Activated naive CD4-positive, alpha-beta T cell treated with Interleukin-2 at 50 U/mL for 16 hours (primary cell): ENCODE measurements around the gene MED8.

Experiments
- DNase-seq: peaks from one replicate; pipeline ENCODE4 v3.0.0-alpha.2; 2020

MED8 gene

DNA sequence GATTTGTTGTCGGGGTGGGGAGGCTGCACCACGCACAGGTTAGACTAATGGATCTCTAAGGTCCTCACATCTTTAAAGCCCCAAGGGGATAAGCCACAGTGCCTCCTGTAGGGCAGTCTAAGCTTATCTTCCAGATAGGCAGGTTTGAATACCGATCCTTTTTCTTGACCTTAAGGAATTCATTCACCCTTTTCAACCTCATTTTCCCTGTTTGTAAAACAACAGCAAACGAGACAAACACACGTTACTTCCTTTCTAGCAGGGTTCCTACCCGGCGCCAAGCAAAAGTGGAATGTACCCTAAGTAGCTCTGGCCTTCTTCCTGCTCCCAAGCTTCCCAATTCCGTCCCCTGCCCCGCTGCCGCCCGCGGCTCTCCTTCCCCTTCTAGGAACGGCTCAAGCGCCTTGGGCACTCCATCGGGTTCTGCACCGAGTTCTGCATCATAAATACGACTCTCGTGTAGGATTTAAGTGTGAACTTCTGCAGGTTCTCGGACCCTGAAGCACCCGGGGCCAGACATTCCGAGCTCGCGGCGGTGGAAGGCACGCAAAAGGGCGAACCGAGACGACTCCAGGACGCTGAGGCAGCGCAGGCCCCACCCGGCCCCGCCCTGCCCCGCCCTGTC lies 31.4 kb downstream of the MED8 start:
- DNase-seq: peak; percentile 21

DNA sequence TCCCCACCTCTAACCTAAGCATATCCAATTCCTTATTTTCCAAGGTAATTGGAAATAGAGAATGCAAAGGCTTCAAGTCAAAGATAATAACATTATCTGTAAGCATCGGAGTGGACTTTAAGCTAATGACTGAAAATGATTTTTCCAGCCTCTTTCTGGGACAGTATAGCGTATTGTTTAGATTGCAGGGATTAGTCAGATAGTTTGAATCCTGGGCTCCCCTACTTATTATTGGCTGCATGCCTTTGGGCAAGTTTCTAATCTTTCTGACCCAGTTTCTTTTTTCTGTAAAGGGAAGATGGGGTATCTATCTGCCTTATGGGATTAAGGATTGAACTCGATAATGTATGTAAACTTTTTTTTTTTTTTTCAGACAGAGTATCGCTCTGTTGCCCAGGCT lies 32.3 kb downstream of the MED8 start:
- DNase-seq: no peak

DNA sequence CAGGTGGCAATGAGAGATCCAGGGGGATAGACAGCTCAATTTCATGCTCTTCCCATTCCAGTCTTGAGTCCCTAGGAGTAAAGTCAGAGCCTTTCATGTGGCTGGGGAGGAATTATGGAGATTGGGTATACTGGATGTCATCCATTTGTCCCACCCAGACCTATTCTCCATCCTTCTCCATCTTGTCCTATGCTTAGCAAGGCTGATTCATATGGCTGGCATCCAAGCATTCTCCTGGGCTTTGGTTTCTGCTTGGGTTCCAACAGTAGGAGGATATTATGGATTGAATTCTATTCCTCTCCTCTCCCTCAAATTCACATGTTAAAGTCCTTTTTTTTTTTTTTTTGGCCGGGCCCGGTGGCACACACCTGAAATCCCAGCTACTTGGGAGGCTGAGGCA lies 34.7 kb downstream of the MED8 start:
- DNase-seq: no peak

DNA sequence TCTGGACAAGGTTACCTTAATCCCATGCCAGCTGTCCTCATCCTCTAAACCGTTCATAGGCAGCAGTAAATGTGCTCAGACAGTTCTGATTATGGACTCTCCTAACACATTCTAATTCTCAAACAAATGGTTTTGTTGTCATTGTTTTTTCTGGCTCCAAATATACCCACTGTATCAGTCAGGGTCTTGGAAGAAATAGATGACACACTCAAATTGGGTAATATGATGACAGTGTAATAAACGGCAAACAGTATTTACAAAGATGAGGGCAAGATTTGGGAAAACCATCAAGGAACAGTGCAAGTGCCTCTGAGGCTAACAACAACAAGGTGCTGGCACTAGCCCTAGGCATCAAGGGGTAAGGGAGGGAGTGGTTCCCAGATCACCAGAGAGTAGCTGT lies 35.1 kb downstream of the MED8 start:
- no peak for DNase-seq

DNA sequence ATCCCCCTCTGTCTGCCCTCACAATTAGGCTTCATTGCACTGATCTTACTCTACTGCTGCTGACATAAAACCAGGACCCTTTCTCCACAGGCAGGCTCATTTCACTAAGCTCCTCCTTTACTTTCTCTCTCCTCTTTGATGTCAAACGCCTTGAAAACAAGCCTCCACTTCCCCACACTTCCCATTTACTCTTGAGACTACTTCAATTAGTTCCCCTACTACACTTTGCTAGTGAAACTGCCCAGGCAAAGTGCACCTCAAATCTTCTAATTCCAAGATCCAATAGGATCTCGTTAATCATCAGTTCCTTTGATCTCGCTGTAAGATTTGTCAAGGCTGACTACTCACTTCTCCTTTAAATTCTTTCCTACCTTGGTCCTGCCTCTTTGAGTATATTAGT lies 36.7 kb downstream of the MED8 start:
- no peak for DNase-seq

DNA sequence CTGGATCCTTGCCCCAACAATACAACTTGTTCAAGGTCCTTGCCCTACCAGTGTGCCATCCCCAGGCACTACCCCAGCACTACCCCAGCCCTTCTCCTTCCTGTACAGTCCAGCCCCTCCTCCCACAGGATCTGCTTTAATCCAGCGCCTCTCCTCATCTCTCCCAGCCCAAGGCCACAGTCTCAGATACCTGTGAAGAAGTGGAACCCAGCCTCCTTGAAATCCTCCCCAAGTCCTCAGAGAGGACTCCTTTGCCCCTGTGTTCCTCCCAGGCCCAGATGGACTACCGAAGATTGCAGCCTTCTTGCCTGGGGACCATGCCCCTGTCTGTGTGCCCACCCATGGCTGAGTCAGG lies 37.3 kb downstream of the MED8 start:
- no peak for DNase-seq

DNA sequence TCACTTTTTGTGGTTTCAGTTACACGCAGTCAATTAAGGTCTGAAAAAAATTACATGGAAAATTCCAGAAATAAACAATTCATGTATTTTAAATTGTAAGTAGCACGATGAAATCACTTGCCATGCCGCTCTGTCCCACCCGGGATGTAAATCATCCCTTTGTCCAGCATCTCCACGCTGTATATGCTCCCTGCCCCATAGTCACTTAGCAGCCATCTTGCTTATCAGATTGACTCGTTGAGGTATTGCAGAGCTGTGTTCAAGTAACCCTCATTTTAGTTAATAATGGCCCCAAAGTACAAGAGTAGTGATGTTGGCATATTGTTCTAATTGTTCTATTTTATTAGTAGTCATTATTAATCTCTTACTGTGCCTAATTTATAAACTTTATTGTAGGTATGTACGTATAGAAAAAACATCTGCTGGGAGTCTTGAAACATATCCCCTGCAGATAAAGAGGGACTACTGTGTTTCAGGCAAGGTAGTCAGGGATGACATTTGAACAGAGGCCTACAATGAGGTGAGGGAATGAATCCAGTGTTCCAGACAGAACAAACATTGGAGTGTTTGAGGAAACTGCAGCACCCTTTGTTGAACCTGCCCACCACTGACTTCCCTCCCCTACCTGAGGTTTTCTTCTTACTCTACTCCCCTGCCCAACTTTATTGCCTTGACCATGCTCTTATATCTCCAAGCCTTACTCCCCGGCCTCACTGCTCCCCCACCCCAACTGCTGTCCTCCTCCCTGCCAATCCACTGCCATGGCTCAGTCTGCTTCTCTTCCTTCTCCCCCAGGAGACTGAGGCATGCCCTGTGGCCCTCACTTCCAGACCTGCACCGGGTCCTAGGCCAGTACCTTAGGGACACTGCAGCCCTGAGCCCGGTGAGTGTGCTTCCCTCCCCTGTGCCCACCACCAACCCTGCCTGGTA lies 37.9 kb downstream of the MED8 start:
- no peak for DNase-seq

DNA sequence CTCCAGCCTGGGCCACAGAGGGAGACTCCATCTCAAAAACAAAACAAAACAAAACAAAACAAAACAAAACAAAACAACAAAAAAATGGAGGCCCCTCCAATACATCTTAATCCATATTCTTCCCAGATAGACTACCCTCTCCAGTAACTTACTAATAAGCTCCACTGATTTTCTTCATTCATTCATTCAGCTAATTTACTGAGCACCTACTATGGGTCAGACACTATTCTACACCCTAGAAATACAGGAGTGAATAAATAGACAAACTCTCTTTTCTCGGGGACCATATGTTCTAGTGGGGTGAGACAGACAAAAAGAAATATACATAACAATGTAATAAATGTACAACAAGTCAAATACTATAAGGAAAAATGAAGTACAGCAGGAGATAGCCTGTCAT lies 38.6 kb downstream of the MED8 start:
- no peak for DNase-seq

DNA sequence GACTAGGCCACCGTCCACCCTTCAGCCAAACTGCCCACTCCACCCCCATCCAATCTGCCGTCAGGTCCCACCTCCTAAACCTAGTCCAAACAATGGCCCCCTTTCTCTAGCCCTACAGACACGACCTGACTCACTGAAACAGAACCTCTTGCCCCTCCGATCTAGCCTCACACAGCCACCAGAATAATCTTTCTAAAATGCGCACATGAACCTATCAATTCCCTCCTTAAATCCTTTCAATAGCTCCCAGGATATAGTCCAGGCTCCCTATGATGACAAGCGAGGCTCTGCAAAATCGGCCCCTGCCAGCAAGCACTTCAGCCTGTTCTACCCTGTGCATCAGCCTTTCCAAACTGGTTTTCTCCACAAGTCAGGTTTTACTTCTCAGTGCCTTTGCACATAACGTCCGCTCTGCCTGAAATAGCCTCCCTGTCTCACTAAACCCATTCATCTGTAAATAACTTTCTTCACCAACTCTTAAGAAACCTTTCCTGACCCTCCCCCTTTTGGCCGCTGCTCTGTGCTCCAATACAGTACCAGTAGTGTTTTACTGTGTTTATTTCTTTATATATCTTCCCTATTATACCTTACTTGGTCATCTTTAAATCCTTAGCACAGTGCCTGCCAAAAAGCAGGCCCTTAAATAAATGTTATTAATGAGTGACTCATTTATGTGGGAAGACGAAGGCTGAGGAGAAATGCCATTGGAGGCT lies 39.9 kb downstream of the MED8 start:
- no peak for DNase-seq

DNA sequence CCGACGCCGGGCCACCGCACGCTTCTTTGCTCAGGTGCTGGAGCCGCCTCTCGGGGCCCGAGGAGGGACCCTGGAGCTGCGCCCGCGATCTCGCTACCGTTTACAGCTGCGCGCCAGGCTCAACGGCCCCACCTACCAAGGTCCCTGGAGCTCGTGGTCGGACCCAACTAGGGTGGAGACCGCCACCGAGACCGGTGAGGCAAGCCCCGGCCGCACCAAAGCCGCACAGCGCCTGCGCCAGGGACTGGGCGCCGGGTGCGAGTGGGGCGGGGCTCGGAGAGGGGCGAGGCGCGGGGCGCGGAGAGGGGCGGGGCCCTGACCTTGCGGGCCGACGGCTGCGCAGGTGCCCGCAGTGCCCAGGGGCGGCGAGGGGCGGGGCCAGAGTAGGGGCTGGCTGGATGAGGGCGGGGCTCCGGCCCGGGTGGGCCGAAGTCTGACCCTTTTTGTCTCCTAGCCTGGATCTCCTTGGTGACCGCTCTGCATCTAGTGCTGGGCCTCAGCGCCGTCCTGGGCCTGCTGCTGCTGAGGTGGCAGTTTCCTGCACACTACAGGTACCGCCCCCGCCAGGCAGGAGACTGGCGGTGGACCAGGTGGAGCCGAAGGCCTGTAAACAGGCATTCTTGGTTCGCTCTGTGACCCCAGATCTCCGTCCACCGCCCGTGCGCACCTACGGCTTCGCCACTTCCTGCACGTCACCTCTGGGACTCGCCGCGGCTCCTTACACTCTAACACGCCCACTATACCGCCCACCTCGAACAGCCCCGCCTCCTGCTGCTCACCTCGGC lies 40.6 kb downstream of the MED8 start:
- peak; percentile 47 for DNase-seq

DNA sequence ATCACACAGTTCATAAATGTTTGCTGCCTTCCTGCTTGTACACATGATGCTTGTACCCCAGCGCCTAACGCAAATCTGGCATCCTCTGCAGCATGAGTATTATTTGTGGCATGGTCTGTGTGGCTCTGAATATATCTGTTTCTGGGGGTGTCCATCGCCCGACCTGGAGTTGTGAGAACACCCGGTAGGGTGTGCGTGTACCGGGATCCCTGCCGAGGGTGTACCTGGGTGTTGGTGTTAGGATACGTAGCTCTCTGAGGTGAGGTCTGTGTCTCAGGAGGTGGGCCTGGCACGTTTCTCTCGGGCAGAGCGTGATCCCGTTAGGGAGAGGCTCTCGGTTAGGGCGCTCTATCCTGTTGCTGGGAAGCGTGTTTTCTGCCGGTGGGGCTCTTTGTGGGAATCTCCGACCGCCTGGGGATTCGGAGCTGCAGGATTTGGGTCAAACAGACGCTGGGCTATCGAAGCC lies 41.2 kb downstream of the MED8 start:
- no peak for DNase-seq

DNA sequence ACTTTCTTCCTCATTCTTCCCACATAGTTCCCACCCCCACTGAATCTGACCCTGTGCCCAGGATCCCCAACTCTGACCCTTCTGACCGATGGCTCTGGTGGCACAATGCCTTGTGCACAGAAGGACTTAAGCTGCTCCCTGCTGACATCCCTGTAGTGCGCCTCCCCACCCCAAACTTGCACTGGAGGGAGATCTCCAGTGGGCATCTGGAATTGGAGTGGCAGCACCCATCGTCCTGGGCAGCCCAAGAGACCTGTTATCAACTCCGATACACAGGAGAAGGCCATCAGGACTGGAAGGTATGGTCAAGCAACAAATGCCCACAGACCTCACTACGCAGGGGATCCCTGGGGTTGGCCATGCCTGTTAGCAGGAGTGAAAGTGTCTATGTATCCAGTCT lies 43.0 kb downstream of the MED8 start:
- no peak for DNase-seq

DNA sequence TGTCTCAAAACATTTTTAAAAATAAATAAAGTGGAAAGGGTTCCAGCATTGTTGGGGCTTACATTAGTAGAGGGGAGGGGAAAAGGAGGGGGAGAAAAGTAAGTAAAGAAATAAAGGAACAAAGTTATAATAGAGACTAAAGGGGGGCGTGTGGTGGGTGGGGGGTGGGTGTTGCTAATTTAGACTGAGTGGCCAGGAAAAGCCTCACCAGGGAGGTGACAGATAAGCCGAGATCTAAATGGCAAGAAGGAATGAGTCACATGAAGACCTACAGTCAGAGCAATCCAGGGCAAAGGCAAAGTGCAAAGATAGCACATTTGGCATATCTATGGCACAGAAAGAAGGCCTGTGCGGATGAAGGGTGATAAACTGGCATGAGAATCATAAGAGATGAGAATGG lies 44.5 kb downstream of the MED8 start:
- DNase-seq: no peak

DNA sequence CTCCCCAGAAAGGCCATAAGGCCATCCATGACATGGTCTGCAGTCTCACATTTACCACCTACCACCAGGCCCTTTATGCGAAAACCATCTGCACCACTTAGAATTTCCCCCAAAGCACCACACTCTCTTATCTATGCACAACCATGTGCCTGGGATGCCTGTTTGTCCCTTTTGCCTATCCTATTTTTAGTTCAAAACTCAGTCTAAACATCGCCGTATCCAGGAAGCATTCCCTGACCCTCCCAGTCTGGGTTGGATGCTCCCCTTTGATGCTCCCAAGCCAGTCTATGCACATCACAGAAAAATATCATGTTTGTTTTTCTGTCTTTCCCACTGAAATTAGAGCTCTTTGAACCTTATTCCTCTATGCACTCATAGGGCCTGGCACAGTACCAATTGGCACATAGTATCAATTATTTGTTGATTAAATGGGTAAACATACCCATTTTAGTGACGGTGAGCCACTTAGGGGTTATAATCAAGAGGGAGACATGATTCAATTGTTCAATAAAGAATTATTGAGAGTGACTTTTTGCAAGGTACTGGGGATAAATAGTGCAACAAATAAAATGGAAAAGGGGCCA lies 45.2 kb downstream of the MED8 start:
- no peak for DNase-seq

DNA sequence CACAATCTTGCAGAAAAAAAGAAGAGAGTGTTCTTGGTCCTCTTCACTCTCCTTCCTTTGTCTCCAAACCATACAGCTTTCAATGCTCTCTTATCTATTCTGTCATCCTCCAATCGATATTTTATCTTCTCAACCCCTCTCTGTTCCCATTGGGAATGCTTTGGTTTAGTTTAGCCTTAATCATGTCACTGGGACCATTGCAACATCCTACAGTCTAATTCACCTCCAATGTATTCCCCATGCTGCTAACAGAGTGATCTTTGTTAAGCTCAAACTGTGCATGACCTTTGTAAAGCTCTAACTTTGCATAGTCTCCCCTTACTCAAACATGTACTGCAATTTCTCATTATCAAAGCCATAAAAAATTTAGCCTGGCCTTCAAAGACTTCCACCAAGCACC lies 49.0 kb downstream of the MED8 start:
- DNase-seq: no peak

DNA sequence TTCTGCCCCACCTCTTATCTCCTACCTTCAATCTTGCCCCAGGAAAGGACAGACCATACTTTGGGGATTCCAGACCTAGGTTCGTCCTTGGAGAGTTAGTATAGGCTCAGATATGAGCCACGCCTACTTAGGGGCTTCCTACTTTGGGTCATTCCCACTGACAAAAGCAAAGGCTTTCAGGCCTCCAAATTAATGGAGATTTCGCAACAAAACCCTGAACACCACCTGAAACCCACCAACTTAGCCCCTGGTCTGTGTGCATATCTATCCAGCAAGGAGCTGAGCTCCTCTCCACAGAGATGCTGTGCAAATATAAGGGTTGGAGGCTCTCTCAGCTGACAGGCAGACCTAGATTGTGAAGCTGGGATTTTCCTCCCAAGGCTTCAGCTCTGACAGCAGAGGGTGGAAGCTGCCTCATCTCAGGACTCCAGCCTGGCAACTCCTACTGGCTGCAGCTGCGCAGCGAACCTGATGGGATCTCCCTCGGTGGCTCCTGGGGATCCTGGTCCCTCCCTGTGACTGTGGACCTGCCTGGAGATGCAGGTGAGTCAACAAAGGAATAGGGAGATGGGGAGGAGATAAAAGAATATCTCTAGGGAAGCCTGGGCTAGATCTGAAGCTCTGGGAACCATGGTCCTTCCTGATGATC lies 49.9 kb downstream of the MED8 start:
- no peak for DNase-seq

DNA sequence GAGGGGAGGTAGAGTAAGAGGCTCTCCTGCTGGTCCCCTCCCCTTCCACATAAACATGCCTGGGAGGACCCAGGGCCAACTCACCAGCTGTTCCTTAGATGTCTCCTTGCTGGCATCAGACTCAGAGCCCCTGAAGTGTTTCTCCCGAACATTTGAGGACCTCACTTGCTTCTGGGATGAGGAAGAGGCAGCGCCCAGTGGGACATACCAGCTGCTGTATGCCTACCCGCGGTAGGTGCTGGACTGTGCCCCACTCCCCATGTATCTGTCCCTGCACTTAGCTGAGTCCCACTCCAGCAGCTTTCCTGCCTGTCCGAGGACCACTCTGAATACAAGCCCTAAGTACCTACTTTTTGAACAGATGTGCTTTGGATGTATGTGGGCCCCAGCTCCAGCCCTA lies 51.6 kb downstream of the MED8 start:
- no peak for DNase-seq

DNA sequence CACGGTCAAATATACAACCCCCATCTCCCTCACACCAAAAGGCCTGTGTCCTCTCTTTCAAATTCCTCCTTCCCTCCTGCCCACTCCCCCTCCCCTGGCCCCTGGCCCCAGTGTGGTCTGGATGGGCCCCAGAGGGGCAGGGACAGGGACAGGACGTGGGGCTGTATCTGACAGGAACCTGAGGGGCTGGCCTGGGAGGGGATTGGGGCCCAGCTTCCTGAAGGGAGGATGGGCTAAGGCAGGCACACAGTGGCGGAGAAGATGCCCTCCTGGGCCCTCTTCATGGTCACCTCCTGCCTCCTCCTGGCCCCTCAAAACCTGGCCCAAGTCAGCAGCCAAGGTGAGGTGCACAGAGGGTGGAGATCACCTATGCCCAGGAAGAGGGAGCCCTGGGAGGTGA lies 52.0 kb downstream of the MED8 start, which contains the start of gene MPL:
Gene MPL, plus strand, starts transcription at position 231 of the 400 bp plus-strand sequence. Its CDS starts 31 bp downstream, at position 262.
- DNase-seq: no peak

DNA sequence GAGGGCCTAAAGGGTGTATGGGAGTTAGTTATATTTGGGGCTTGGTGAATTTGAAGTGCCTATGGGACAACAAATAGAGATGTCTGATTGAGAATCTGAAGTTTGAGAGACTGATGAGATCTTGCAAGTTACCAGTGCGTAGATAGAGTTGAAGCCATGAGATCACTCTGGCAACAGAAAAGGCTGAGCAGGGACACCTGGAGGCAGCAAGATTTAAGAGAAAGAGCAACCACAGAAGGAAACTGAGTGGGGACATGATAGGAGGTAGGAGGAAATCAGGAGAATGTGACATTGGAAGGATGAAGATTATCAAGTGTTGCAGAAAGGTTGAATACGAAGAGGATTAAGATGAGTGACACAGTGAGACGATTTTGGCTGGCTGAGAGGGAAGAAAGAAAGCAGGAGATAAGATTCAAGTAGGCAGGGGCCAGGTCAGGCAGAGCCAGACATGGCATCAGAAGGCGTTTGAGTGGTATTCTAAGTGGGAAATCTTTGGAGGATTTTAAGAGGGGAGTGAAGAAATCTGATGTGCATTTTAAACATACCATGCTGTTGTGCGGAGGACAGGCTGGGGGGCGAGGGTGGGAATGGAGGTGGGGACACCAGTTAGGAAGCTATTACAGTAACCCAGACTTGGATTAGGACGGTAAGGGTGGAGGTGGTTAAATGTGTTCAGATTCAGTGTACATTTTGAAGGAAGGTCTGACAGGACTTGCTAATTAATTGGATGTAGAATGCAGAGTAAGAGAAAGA lies 55.0 kb downstream of the MED8 start:
- no peak for DNase-seq
